K562 (cell line): Measurements from ENCODE around the gene ALDH16A1. TPM values are rescaled to one million over a fixed set of nuclear protein-coding genes. Genes with fewer than 3 reads are reported as not detected.

Experiments
- ATAC-seq: fragments of 200-7000 bp; cut with Tn5 transposase; 3 replicates; pipeline ENCODE4 v1.9.1; 2020; ENCODE audit warnings: moderate library complexity
- BruUV-seq: library from RNA; stranded (reverse); fragments of 400-500 nt; replicated peaks from 2 replicates; lab custom pipeline; 2021; lab: Mats Ljungman, UMichigan
- CTCF ChIA-PET: fragments of 300-600 bp; formaldehyde crosslinking; extraction: SDS; loops from one replicate; lab custom pipeline; 2021; ENCODE audit warnings: low intra/inter-chr PET ratio; lab: Yijun Ruan, JAX
- POLR2A ChIA-PET: fragments of 300-600, 350-650 bp; sonication (Branson Sonifier 250); formaldehyde crosslinking; extraction: SDS; loops from one replicate; lab custom pipeline; 2021; ENCODE audit warnings: antibody characterized with exemption, inconsistent platforms; lab: Yijun Ruan, JAX
- DNase-seq, 4 experiments: peaks; one replicate each; pipeline versions ENCODE4 v3.0.0 to v3.0.0-alpha.2; 2011 to 2018; ENCODE audit warnings: low spot score in 3 of 4, mixed read lengths in 3 of 4; ENCODE audit errors: extremely low read depth in 1 of 4
- FAIRE-seq: peaks from 2 replicates; lab custom pipeline; 2011; peaks lifted over from hg19 to GRCh38; lab: Jason Lieb, UNC
- H2AFZ ChIP-seq: 2 replicates; pipeline ENCODE4 v1.6.0; 2011; ENCODE audit warnings: low read depth, low read length, control low read depth, inconsistent platforms
- H3K27ac ChIP-seq: fragments of 200-600 bp; 3 replicates; pipeline ENCODE4 v1.8.0; 2011; ENCODE audit warnings: low read depth, mild to moderate bottlenecking, control low read depth, inconsistent platforms, low read length, moderate library complexity, mixed read lengths; ENCODE audit errors: extremely low read depth
- H3K27me3 ChIP-seq, 2 experiments: fragments of 300-600 bp in 1 of 2; 2 replicates in 1 of 2; 3 replicates in 1 of 2; pipeline versions ENCODE4 v1.6.0 to v1.8.0; 2011; ENCODE audit warnings: inconsistent platforms in 2 of 2, low read length in 2 of 2, mild to moderate bottlenecking in 1 of 2, mixed read lengths in 1 of 2, moderate library complexity in 1 of 2; ENCODE audit not compliant: control insufficient read depth in 2 of 2, insufficient read depth in 2 of 2
- H3K36me3 ChIP-seq: fragments of 300-600 bp; 3 replicates; pipeline ENCODE4 v1.8.0; 2011; ENCODE audit warnings: mild to moderate bottlenecking, low read length, inconsistent platforms; ENCODE audit not compliant: control insufficient read depth, insufficient read depth
- H3K4me1 ChIP-seq, 2 experiments: fragments of 200-600 bp in 1 of 2; replicated peaks in 1 of 2; 2 replicates in 1 of 2; 3 replicates in 1 of 2; pipeline versions ENCODE4 v1.5.1 to v1.8.0; 2011; ENCODE audit warnings: inconsistent platforms in 2 of 2, low read length in 2 of 2, mild to moderate bottlenecking in 1 of 2, mixed read lengths in 1 of 2, moderate library complexity in 1 of 2; ENCODE audit not compliant: control insufficient read depth in 2 of 2, insufficient read depth in 2 of 2
- H3K4me2 ChIP-seq: 2 replicates; pipeline ENCODE4 v1.6.1; 2011; ENCODE audit warnings: low read length, control low read depth, inconsistent platforms, mixed read lengths; ENCODE audit not compliant: insufficient read depth
- H3K4me3 ChIP-seq: fragments of 200-600 bp; sonication (generic), shearing (Covaris generic); 2 replicates; pipeline ENCODE4 v1.5.1; 2016; ENCODE audit warnings: control low read depth, inconsistent platforms
- H3K79me2 ChIP-seq: fragments of 200-600 bp; 3 replicates; pipeline ENCODE4 v1.8.0; 2011; ENCODE audit warnings: low read length, inconsistent platforms; ENCODE audit not compliant: control insufficient read depth, insufficient read depth
- H3K9ac ChIP-seq, 2 experiments: 2 replicates each; pipeline versions ENCODE4 v1.6.0 to v1.6.1; 2011; ENCODE audit warnings: low read depth in 2 of 2, low read length in 2 of 2, control low read depth in 1 of 2, inconsistent platforms in 1 of 2, mild to moderate bottlenecking in 1 of 2, mixed read lengths in 1 of 2; ENCODE audit not compliant: insufficient read depth in 1 of 2
- H3K9me1 ChIP-seq: one replicate; pipeline ENCODE4 v1.6.0; 2011; ENCODE audit warnings: inconsistent platforms, mild to moderate bottlenecking, low read length, moderate library complexity; ENCODE audit not compliant: control insufficient read depth, insufficient read depth
- H3K9me3 ChIP-seq: replicated peaks from 2 replicates; pipeline ENCODE4 v1.5.1; 2011; ENCODE audit warnings: low read depth, low read length, inconsistent platforms; ENCODE audit not compliant: control insufficient read depth, insufficient read depth
- H4K20me1 ChIP-seq: replicated peaks from 2 replicates; pipeline ENCODE4 v1.6.1; 2011; ENCODE audit warnings: low read length, inconsistent platforms, mixed read lengths; ENCODE audit not compliant: control insufficient read depth, insufficient read depth
- LARP7 ChIP-seq: fragments of 450-650 bp; IDR thresholded peaks from 2 replicates; pipeline ENCODE4 v1.6.1; 2016
- RFX7 ChIP-seq: fragments of 250-450 bp; sonication (Bioruptor Pico); IDR thresholded peaks from 2 replicates; pipeline ENCODE4 v1.5.1; 2021; ENCODE audit warnings: mild to moderate bottlenecking
- SLC30A9 ChIP-seq: fragments of 250-450 bp; sonication (Bioruptor Pico); IDR thresholded peaks from 2 replicates; pipeline ENCODE4 v1.8.0; 2022; ENCODE audit warnings: mild to moderate bottlenecking, moderate library complexity
- ZNF324 ChIP-seq: fragments of 250-450 bp; sonication (Bioruptor Pico); IDR thresholded peaks from 2 replicates; pipeline ENCODE4 v1.4.0; 2020; ENCODE audit warnings: mild to moderate bottlenecking
- ZNF561 ChIP-seq: fragments of 450-650 bp; formaldehyde crosslinking; conservative IDR thresholded peaks from 2 replicates; pipeline ENCODE4 v1.4.0; 2020; ENCODE audit warnings: mild to moderate bottlenecking, moderate library complexity
- ZNF583 ChIP-seq: fragments of 250-450 bp; sonication (Bioruptor Pico); IDR thresholded peaks from 2 replicates; pipeline ENCODE4 v1.4.0; 2020
- ZNF780A ChIP-seq: fragments of 250-450 bp; sonication (Bioruptor Pico); IDR thresholded peaks from 2 replicates; pipeline ENCODE4 v1.5.0; 2021; ENCODE audit warnings: mild to moderate bottlenecking
- WGBS: fragments of 100-300 bp; shearing (Covaris generic); methylation state at CpG from one replicate; pipeline ENCODE4 v1.1.6; 2016; ENCODE audit warnings: low coverage, mixed read lengths; ENCODE audit not compliant: insufficient coverage; ENCODE audit errors: missing lambda C conversion rate; 5-methylcytosine and 5-hydroxymethylcytosine counted together
- in situ Hi-C: fragments of 300-500 bp; cut with MboI; formaldehyde crosslinking; loops from 4 replicates; pipeline ENCODE4 v1.15.0; 2018; ENCODE audit warnings: inconsistent platforms, mixed read lengths
- intact Hi-C: fragments of 100-400 bp; cut with micrococcal nuclease; formaldehyde crosslinking; loops from 2 replicates; pipeline ENCODE4 v1.14.2; 2022
- polyA plus RNA-seq, 8 experiments: library from polyadenylated mRNA; depleted of rRNA in 4 of 8; stranded (reverse) in 5 of 8; unstranded in 3 of 8; fragments of >200 nt; fragmentation: Nextera tagmentation in 2 of 8; fragmentation: Illumina TruSeq in 1 of 8; extraction: Ambion mirVana in 2 of 8; extraction: Trizol in 1 of 8; gene quantifications; 2 replicates each; pipeline versions ENCODE4 v1.2.1 to v1.2.3, GENCODE V29; 2011 to 2014; ENCODE audit warnings: inconsistent platforms in 1 of 8, missing spikeins in 1 of 8
- total RNA-seq, 7 experiments: library from RNA; depleted of rRNA in 6 of 7; stranded (reverse); fragments of >200 nt in 6 of 7; fragmentation: Illumina TruSeq in 2 of 7; extraction: Trizol in 2 of 7; gene quantifications; 2 replicates each; pipeline versions ENCODE4 v1.2.1 to v1.2.3, GENCODE V29; 2011 to 2021; ENCODE audit warnings: low replicate concordance in 1 of 7
- TF ChIP-seq, protein P1 (sequence below), 2 experiments: fragments of 250-450 bp in 1 of 2; fragments of 450-650 bp in 1 of 2; sonication (Bioruptor Pico) in 1 of 2; IDR thresholded peaks; 2 replicates each; pipeline versions ENCODE4 v1.6.1 to v1.8.0; 2016 to 2021; ENCODE audit warnings: mild to moderate bottlenecking in 2 of 2, moderate library complexity in 2 of 2, missing compliant biosample characterization in 1 of 2, missing genetic modification characterization in 1 of 2
- TF ChIP-seq, protein P2 (sequence below): fragments of 250-450 bp; sonication (Bioruptor Pico); IDR thresholded peaks from 2 replicates; pipeline ENCODE4 v1.5.0; 2020; ENCODE audit warnings: mild to moderate bottlenecking, borderline replicate concordance

ALDH16A1 gene
- total and polyA plus RNA-seq, 9 of the 15 experiments (the other 6 are each of a cell fraction or from before 2014, with no cell fraction given): 2.2 to 52.2 (median 7.6) TPM

DNA sequence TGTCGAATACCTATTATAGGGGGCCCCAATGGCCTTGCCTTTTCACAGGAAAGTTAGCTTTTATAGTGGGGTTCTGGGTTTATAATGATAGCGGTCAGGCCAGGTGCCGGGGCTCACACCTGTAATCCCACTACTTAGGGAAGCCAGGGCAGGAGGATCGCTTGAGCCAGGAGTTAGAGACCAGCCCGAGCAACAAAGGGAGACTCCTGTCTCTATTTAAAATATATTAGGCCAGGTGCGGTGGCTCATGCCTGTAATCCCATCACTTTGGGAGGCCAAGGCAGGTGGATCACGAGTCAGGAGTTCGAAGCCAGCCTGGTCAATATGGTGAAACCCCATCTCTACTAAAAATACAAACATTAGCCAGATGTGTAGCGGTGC lies 50.5 kb downstream of the ALDH16A1 start:
- DNase-seq (no peak), FAIRE-seq (no peak), ATAC-seq (no peak)
- peak overlapping the region; percentile 85 for H2AFZ ChIP-seq
- H3K27ac ChIP-seq: no peak overlapping the region
- H3K9me3 ChIP-seq: no peaks in the 10 kb centered on the region
- no peak for TF ChIP-seq SLC30A9
- TF ChIP-seq ZNF324 (CRISPR knock-in tag): no peak
- no peak for TF ChIP-seq RFX7 (CRISPR knock-in tag)
- no peak for TF ChIP-seq ZNF780A (CRISPR knock-in tag)
- TF ChIP-seq LARP7: no peak
- no peak for TF ChIP-seq ZNF583
- TF ChIP-seq, protein P1, sequence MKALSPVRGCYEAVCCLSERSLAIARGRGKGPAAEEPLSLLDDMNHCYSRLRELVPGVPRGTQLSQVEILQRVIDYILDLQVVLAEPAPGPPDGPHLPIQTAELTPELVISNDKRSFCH (CRISPR knock-in tag; IDR thresholded peaks at IDR 0.05): no peak
- TF ChIP-seq, protein P1 (tag; IDR thresholded peaks at IDR 0.05): no peak
- TF ChIP-seq, protein P2, sequence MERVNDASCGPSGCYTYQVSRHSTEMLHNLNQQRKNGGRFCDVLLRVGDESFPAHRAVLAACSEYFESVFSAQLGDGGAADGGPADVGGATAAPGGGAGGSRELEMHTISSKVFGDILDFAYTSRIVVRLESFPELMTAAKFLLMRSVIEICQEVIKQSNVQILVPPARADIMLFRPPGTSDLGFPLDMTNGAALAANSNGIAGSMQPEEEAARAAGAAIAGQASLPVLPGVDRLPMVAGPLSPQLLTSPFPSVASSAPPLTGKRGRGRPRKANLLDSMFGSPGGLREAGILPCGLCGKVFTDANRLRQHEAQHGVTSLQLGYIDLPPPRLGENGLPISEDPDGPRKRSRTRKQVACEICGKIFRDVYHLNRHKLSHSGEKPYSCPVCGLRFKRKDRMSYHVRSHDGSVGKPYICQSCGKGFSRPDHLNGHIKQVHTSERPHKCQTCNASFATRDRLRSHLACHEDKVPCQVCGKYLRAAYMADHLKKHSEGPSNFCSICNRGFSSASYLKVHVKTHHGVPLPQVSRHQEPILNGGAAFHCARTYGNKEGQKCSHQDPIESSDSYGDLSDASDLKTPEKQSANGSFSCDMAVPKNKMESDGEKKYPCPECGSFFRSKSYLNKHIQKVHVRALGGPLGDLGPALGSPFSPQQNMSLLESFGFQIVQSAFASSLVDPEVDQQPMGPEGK (CRISPR knock-in tag): no peak
- no peak for TF ChIP-seq ZNF561 (CRISPR knock-in tag)
- TF ChIP-seq, all 486 proteins: peak for 0
- in situ Hi-C loops: no loop called here
- POLR2A ChIA-PET: interaction anchor here (0.6 to 1.3 kb wide), 2 partner anchors 16 to 43 kb away, joined by 3 to 4 read pairs; partner anchors contain the start of gene RPL13A
- 58% methylated on average over 9 of the region's 9 CpGs for WGBS
- CTCF ChIA-PET: interaction anchor here (1.4 to 2.2 kb wide), 2 partner anchors 43 to 45 kb away, joined by 6 to 14 read pairs; no protein-coding TSS in a partner anchor
- intact Hi-C loops: loop anchor here (1.0 kb wide), 2 partner anchors 29 to 175 kb away; partner anchors contain the start of gene FLT3LG
- Histone ChIP-seq H3K4me1 (peaks cover 23 to 32% of the 10 kb centered on the region in 2 experiments; a peak in 4 of 5 replicates), H3K79me2 (peaks cover 7% of the 10 kb centered on the region), H3K4me3 (no peak overlapping the region), H3K9me1 (peaks cover 7% of the 10 kb centered on the region), H3K36me3 (peaks cover 17% of the 10 kb centered on the region), H3K9ac (no peak overlapping the region), H3K4me2 (peak overlapping the region; percentile 31; the same call in 1 of the 2 replicates), H3K27me3 (no peaks in the 10 kb centered on the region), H4K20me1 (peaks cover 18% of the 10 kb centered on the region)
- no TSS peak for BruUV-seq
